Measurements from ENCODE around the gene FNDC3A.

DNA sequence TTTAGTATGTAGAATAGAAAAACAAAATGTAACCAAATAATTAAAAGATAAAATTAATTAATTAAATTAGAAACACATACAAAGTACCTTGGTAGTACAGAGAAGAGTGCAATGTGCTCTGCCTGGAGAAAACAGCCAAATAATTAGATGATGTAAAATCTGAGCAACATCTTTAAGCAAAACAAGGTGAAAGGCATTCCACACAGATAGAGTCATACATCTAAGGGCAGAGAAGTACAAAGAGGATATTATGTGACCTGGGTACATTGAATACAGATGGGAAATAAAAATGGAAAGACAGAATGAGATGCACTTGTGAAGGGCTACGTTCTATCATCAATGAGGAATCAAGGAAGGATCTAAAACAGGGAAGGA is 25.2 kb upstream of the FNDC3A start:
- TF ChIP-seq POLR2A (IDR thresholded peaks at IDR 0.05): no peak
- TF ChIP-seq, protein P1, sequence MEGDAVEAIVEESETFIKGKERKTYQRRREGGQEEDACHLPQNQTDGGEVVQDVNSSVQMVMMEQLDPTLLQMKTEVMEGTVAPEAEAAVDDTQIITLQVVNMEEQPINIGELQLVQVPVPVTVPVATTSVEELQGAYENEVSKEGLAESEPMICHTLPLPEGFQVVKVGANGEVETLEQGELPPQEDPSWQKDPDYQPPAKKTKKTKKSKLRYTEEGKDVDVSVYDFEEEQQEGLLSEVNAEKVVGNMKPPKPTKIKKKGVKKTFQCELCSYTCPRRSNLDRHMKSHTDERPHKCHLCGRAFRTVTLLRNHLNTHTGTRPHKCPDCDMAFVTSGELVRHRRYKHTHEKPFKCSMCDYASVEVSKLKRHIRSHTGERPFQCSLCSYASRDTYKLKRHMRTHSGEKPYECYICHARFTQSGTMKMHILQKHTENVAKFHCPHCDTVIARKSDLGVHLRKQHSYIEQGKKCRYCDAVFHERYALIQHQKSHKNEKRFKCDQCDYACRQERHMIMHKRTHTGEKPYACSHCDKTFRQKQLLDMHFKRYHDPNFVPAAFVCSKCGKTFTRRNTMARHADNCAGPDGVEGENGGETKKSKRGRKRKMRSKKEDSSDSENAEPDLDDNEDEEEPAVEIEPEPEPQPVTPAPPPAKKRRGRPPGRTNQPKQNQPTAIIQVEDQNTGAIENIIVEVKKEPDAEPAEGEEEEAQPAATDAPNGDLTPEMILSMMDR (IDR thresholded peaks at IDR 0.05): no peak
- no peak for TF ChIP-seq POLR2AphosphoS5 (IDR thresholded peaks at IDR 0.05)
- no peak for TF ChIP-seq EP300 (IDR thresholded peaks at IDR 0.05; ENCODE audit: low read depth)

All from transverse colon (tissue), 4 donors.